GM12872 (cell line): Measurements from ENCODE around the gene PPP3CA.
A peak's percentile ranks its signal among the peaks of the same experiment; 100 is the strongest.

Experiments used
- CTCF ChIP-seq: IDR thresholded peaks from 3 replicates; pipeline ENCODE4 v1.5.1; 2011; ENCODE audit warnings: low read depth, mild to moderate bottlenecking, low read length, moderate library complexity; ENCODE audit not compliant: insufficient read depth

Gene PPP3CA

GRCh38 chr4:101172369-101172768 lies 175.0 kb downstream of the PPP3CA start:
- TF ChIP-seq CTCF = no peak

- no peak for TF ChIP-seq CTCF
These were observed 175.6 kb downstream of the PPP3CA start for GRCh38 chr4:101171747-101172146.

- peak; percentile 84 for TF ChIP-seq CTCF
These were observed 178.0 kb downstream of the PPP3CA start for GRCh38 chr4:101169044-101170014.

- TF ChIP-seq CTCF = no peak
These were observed 183.4 kb downstream of the PPP3CA start for GRCh38 chr4:101163936-101164335.

- TF ChIP-seq CTCF = no peak
These were observed 184.3 kb downstream of the PPP3CA start for GRCh38 chr4:101162990-101163380.

- no peak for TF ChIP-seq CTCF
These were observed 186.3 kb downstream of the PPP3CA start for GRCh38 chr4:101160792-101161592.

GRCh38 chr4:101158507-101158906 lies 188.8 kb downstream of the PPP3CA start:
- TF ChIP-seq CTCF = no peak
